Mononuclear cell (primary cell): ENCODE measurements around the gene PLEKHA5. TPM values are rescaled to one million over a fixed set of nuclear protein-coding genes. Genes with fewer than 3 reads are reported as not detected.
"Not testable (repeated sequence)": the region's sequence is repeated elsewhere in the genome, so short reads cannot be mapped to it uniquely, and the experiment has no call there.

Experiments used
- H3K27me3 ChIP-seq: 2 replicates; pipeline ENCODE4 v1.6.0; 2011; ENCODE audit warnings: low read length, control low read depth; ENCODE audit not compliant: insufficient read depth
- H3K4me1 ChIP-seq: 2 replicates; pipeline ENCODE4 v1.5.1; 2011; ENCODE audit warnings: mild to moderate bottlenecking, low read length, control low read depth; ENCODE audit not compliant: insufficient read depth
- H3K4me3 ChIP-seq: 2 replicates; pipeline ENCODE4 v1.5.1; 2011; ENCODE audit warnings: mild to moderate bottlenecking, low read length, moderate library complexity
- H3K9me3 ChIP-seq: 2 replicates; pipeline ENCODE4 v1.5.1; 2011; ENCODE audit warnings: low read depth, mild to moderate bottlenecking, control low read depth, low read length
- total RNA-seq: library from RNA; depleted of rRNA; stranded (reverse); fragments of >200 nt; gene quantifications from one replicate; pipeline ENCODE4 v1.2.3, GENCODE V29; 2012

The PLEKHA5 gene
- total RNA-seq, 1 donor: 4.2 TPM

DNA sequence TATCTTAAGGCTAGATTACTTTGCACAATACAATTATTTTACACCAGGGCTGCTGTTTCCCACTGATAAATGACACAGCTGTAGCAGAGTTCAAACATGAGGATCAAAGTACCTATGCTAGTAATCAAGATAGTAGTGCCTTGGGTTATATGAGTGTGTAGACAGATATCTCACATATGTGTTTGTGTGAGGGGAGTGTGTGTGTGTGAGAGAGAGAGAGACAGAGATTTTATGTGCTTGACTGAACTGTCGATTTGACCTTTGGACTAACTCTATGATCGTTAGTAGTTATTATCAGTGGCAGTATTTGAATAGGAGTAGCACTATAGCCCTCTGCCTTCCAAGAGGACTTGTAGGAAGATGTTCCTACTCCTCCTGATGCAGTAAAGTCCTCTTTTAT, 15.5 kb downstream of the PLEKHA5 start:
- H3K27me3 ChIP-seq: no peaks in the 10 kb centered on the region
- no peak overlapping the region for H3K4me3 ChIP-seq
- H3K9me3 ChIP-seq: no peaks in the 10 kb centered on the region
- H3K4me1 ChIP-seq: no peaks in the 10 kb centered on the region

DNA sequence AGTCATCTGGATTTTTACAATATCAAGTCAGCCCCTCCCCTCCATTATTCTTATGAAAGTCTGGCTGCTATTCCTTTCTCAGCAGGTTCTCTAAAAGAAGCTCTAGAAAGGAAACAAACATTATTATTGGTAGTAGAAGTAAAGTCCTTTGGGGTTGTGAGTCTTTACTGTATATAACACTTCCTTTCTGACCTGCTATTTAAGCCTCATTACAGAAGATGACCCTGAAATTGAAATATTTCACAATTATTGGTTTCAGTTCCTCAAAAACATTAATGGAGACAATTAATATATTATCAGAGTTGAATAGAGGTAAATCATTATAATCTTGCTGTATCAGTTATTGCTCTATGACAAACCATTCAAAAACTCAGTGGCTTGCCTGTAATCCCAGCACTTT, 19.3 kb downstream of the PLEKHA5 start:
- H3K4me1 ChIP-seq: no peaks in the 10 kb centered on the region
- H3K4me3 ChIP-seq: no peak overlapping the region
- no peaks in the 10 kb centered on the region for H3K9me3 ChIP-seq
- no peaks in the 10 kb centered on the region for H3K27me3 ChIP-seq

DNA sequence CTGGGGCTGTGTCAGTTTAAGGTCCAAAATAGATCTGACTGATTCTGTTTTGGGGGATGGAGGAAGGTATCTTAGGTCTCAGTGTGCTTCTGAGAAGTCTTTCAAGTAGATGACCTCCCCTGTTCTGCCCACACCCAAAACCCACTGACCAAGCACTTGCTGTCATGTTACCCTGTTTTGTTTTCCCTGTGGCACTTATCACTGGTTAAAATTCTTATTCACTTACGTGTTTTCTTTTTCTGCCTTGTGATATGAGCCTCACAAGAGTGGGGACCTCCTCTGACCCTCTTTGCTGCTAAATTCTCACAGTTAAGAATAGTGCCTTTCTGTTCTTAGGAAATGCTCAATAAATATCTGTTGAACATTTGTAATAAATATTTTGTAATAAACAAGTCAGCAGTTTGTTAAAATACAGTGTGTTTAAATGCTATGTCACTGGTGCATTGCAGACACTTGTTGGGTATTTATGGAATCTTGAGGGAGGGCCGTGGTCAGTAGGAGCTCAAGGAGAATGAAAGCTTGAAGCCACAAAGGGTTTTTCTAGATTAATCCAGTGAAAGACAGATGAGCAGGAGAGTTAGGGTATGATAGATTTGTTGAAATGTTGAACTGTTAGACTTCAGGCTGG, 20.9 kb downstream of the PLEKHA5 start:
- Histone ChIP-seq H3K27me3 (no peaks in the 10 kb centered on the region), H3K4me3 (no peak overlapping the region), H3K4me1 (no peaks in the 10 kb centered on the region), H3K9me3 (no peaks in the 10 kb centered on the region)

DNA sequence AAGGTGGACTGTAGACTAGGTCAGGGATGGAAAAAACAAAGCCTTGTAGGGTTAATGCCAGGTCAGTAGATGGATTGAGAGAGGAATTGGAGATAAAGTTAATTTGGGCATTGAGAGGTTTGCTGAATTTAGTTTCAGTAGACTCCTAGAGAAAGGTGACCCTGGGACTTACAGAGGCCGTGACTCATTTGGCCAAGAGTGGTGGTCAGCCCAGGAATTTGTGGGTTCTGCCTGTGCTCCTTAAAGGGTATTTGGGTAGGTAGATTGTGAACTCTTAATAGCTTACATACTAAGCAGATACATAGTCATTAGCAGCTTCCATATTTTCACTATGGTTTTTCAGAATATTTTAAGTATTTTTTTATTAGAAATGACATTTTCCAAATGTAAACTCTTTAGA, 21.8 kb downstream of the PLEKHA5 start:
- no peaks in the 10 kb centered on the region for H3K4me1 ChIP-seq
- H3K27me3 ChIP-seq: no peaks in the 10 kb centered on the region
- no peaks in the 10 kb centered on the region for H3K9me3 ChIP-seq
- H3K4me3 ChIP-seq: no peak overlapping the region

DNA sequence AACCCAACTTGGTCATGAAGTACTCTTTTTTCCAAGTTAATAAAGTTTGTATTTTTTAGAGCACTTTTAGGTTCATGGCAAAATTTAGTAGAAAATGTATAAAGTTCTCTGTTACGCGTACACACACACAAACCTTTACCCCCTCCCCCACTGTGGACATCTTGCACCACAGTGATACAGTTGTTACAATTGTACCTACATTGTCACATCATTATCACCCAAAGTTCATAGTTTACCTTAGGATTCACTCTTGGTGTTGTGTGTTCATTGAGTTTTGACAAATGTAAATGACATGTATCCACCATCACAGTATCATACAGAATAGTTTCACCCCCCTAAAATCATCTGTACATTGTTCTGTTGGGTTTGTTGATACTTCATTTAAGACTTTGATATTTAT, 23.9 kb downstream of the PLEKHA5 start:
- no peaks in the 10 kb centered on the region for H3K9me3 ChIP-seq
- no peaks in the 10 kb centered on the region for H3K4me1 ChIP-seq
- no peaks in the 10 kb centered on the region for H3K27me3 ChIP-seq
- H3K4me3 ChIP-seq: no peak overlapping the region

DNA sequence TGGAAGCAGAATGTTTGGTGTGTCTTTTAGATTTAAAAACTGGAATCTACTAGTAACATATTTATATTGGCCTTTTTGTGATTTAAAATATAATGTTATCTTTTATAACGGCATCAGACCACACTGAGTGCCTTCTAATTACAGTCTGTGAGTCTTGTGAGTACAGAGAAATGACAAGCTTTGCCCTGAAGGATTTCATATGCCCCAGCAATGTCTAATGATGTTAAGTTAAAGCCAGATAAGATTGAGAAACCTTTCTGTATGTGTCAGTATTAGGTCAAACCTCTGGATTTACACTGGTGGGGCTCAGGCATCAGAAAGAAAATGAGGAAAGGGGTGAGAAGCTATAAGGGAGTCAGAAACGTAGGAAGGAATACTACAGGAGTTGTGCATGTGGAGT, 25.2 kb downstream of the PLEKHA5 start:
- Histone ChIP-seq H3K4me1 (no peaks in the 10 kb centered on the region), H3K4me3 (no peak overlapping the region), H3K27me3 (no peaks in the 10 kb centered on the region), H3K9me3 (no peaks in the 10 kb centered on the region)

DNA sequence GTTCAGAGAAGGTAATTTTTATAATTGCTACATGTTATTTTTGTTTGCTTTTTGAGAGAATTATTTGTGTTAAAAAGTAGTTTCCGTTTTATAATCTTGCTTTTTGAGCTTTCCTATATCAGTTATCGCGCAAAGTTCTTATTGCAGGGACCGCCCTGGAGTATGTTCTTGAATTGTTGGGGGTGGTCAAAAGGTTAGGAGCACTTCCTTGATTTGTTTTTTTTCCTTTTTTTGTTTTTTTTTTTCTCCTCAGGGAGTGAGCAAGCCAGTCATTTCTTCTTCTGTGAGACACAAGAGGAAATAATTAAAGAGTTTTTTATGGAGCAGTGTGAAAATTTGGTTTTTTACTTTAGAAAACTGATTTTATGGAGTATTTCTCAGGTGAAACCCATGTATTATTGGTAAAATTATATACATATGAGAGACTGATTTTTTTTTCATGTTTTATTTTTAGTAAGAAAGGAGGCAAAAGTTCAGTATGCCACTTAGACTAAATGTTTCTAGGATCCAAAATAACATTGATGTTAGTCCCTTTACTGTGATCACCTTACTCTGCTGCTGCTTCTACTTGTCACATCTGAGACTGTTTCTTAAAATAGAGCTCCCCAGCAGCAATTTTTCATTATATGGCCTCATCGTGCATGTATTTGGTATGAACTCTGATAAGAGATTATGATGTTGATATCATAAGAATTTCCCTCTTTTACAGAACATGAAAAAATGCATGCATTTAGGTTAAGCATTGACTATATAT, 26.6 kb downstream of the PLEKHA5 start:
- Histone ChIP-seq H3K27me3 (no peaks in the 10 kb centered on the region), H3K4me1 (no peaks in the 10 kb centered on the region), H3K4me3 (no peak overlapping the region), H3K9me3 (no peaks in the 10 kb centered on the region)

DNA sequence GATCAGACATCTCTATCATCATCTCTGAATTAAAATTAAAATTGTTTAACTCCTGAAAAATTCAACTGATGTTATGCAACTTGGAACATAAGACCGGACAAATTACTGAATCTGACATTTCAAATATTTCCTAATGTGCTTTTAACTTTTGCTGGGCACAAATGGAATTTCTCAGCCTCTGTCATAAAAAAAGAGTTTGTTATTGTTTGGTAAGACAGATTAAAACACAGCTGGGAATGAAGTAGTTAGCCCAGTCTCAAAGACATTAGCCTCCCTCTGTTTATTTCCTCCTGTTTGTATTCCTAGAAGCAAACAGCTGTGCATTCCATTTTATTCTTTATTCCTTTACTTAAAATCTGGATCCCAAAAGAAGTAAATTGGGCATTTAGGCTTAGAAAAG, 29.4 kb downstream of the PLEKHA5 start:
- Histone ChIP-seq H3K27me3 (no peaks in the 10 kb centered on the region), H3K9me3 (no peaks in the 10 kb centered on the region), H3K4me3 (no peak overlapping the region), H3K4me1 (no peaks in the 10 kb centered on the region)

DNA sequence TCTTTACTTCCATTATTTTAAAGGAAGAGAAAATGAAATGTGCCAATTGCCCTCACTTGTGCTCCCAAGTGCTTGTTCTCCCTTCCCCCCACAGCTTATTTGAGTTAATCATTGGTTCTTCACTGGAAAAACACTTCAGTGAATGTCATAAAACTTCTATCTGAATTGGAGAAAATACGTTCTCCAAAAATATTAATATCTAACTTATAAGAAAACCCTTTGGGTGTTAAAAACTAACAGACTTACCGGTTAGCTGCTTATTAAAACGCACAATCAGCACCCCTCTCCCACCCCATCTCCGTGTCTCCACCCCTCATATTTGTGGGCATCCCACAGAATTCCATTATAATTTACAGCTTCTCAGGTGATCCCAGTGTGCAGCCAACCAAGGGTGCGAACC, 31.7 kb downstream of the PLEKHA5 start:
- H3K4me3 ChIP-seq: no peak overlapping the region

DNA sequence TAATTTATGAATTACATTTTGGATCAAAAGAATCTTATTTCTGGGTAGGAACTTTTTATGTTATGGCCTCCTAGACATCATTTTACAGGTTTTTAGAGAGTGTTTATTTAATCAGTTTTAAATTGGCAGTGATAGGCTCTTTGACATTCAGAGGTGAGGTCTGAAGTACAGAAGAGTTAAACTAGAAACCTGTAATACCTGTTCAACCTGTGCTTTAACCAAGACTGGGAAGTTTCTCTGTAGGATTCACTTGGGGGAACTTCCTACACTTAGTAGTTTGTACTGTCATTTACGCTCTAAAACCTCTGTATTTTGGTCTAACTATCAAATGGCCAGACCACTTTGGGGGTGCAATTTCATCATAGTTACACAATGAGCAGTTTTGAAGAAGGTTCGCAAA, 35.9 kb downstream of the PLEKHA5 start:
- Histone ChIP-seq H3K4me1 (no peaks in the 10 kb centered on the region), H3K4me3 (no peak overlapping the region), H3K27me3 (no peaks in the 10 kb centered on the region), H3K9me3 (no peaks in the 10 kb centered on the region)

More for the DNA sequence above, 31.7 kb downstream of the PLEKHA5 start:
- Histone ChIP-seq H3K4me1 (no peaks in the 10 kb centered on the region), H3K27me3 (no peaks in the 10 kb centered on the region), H3K9me3 (no peaks in the 10 kb centered on the region)

DNA sequence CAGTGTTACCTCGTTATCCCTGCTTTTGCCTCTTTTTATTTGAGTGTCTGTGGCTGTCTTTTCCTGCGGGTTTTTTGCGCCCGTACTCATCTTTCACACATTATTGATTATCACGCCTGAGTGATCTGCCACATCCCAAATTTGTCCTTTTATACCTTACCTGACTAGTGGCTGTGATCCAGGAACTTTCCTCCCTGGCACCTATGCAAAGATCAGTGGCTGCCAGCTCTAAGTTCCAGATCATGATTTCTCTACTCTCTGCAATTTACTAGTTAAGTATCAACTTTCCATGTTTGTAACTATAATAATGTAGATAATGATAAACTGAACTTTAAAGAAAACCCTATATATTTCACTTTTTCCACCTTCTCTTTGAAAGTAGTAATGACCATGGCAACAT, 36.9 kb downstream of the PLEKHA5 start:
- no peaks in the 10 kb centered on the region for H3K9me3 ChIP-seq
- H3K27me3 ChIP-seq: no peaks in the 10 kb centered on the region
- no peak overlapping the region for H3K4me3 ChIP-seq
- no peaks in the 10 kb centered on the region for H3K4me1 ChIP-seq

DNA sequence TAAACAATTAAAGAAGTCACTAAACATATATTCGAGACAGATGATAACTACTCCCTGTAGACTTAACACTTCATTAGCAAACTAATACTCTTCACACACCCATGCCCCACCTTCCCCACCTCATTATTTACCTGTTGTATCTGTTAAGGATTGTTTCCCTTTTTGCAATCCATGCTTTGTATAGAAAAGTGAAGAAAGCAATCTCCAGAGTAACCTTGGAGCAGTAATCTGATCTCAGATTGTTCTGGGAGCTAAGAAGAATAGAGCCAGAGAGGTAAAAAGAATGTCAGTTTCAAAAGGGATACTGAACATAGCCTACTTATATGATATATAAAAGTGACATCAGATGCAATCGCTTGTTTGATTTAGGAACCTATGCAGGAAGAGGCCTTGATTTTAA, 37.4 kb downstream of the PLEKHA5 start:
- Histone ChIP-seq H3K9me3 (no peaks in the 10 kb centered on the region), H3K4me1 (no peaks in the 10 kb centered on the region), H3K27me3 (no peaks in the 10 kb centered on the region), H3K4me3 (no peak overlapping the region)

DNA sequence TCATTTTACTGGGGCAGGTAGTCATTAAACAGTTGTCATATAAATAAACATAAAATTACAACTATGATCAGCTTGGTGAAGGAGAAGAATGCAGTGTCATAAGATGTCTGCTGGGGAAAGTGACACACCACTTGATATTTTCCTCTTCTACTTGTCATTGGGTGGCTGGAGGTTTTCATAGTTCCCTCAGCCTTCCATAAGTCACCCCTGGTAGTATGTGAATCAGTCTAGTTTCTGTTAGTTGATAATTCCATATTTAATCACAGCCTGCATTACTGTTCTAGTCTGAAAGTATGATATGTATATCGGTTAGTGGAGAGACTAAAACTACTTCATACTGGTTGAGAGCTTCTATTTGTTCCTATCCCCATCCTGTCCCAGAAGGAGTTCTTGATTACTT, 38.2 kb downstream of the PLEKHA5 start:
- Histone ChIP-seq H3K4me1 (no peaks in the 10 kb centered on the region), H3K9me3 (no peaks in the 10 kb centered on the region), H3K4me3 (no peak overlapping the region), H3K27me3 (no peaks in the 10 kb centered on the region)

DNA sequence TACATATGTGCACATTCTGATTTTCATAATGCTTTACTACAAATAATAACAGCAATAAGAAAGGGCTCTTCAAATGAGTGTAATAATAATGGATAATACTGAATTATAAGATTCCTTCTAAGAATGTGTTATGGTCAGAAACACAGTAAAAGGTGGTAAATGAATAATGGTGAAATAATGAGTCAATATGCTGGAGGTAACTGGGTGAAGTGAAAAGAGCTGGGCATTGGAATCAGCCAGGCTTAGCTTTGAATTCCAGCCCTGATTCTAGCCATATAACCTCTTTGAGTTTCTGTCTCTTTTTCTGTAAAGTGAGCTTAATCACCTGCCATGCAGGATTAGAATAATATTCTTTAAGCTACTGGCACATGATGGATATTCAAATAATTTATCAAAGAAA, 39.1 kb downstream of the PLEKHA5 start:
- H3K4me3 ChIP-seq: no peak overlapping the region
- H3K27me3 ChIP-seq: no peaks in the 10 kb centered on the region
- no peaks in the 10 kb centered on the region for H3K4me1 ChIP-seq
- no peaks in the 10 kb centered on the region for H3K9me3 ChIP-seq

DNA sequence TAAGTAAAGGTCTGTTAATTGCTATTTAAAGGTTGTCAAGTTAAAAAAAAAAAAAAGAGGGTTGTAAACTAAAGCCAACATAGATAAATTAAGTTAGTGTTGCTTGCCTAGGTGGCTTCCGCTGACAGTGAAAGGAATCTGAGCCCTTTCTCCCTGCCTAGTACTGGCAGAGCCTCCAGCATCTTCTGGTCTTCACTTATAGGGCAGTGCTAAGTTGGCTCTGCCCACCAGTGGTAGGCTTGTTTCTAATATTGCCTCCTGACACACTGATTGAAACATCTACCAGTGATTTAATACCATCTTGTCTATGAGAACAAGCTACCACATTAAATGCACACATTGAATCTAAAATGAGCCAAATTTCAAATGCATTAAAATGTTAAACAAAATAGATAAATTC, 39.7 kb downstream of the PLEKHA5 start:
- H3K27me3 ChIP-seq: no peaks in the 10 kb centered on the region
- no peaks in the 10 kb centered on the region for H3K4me1 ChIP-seq
- H3K4me3 ChIP-seq: no peak overlapping the region
- H3K9me3 ChIP-seq: no peaks in the 10 kb centered on the region

DNA sequence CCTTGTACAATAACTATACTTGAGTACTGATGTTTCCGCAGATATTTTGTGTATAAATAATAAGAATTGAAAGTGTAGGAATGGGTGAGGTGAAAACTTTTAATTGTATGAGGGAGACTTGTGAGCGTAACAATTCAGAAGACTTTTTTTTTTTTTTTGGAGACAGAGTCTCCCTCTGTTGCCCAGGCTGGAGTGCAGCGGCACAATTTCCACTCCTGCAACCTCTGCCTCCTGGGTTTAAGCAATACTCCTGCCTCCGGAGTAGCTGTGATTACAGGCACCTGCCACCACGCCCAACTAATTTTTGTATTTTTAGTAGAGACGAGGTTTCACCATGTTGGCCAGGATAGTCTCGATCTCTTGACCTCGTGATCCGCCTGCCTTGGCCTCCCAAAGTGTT, 40.8 kb downstream of the PLEKHA5 start:
- not testable (repeated sequence) for H3K9me3 ChIP-seq, H3K27me3 ChIP-seq, H3K4me1 ChIP-seq

More for the DNA sequence above, 40.8 kb downstream of the PLEKHA5 start:
- H3K4me3 ChIP-seq: not testable (repeated sequence)
